ENCODE measurements around the gene APOL4. TPM values are rescaled to one million over a fixed set of nuclear protein-coding genes. Genes with fewer than 3 reads are reported as not detected.
"Not testable (repeated sequence)": the region's sequence is repeated elsewhere in the genome, so short reads cannot be mapped to it uniquely, and the experiment has no call there.

APOL4 gene
- total RNA-seq, 1 experiment from 2014 or later = not detected

DNA sequence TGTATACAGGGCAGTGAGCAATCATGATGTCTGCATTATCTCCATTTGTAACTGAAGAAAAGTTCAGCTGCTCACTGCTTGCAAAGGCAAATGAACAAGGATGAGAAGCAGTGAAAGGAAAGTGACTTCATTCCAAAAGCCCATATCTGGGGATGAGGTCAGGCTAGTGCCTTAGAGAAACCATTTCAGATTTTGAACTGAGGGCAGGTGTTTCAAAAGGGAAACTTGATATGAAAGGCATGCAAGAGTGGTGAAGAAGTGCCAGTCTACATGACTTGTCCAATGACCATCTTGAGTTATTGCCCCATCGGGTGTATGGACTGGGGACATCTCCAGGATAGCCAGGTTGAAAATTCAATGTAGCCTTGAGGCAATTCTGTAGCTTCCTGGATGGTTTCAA lies 7.3 kb upstream of the APOL4 start:
- DNase-seq (ENCODE audit: low read depth) = no peak

- DNase-seq (ENCODE audit: low read depth) = no peak
Observed at GRCh38 chr22:36208162-36208765, 6.7 kb upstream of the APOL4 start.

DNA sequence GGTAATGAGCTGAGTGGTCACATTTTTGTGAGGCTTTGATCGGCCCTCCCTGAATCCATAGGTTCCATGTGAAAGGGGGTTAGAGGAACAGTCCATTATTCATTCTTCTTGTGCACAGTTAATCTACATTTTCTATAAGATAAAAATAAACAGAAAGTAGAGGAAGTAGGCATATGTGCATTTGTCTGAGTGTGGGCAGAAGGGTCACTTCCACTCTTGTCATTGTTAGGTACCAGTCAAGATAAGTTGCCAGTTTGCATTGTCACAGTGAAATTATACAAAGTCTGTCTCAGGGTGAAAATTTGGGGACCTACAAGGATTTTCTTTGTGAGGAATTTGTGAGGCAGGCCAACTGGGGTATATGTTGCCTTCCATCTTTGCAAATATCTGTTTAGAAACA lies 4.6 kb upstream of the APOL4 start:
- no peak for DNase-seq (ENCODE audit: low read depth)

- not testable (repeated sequence) for DNase-seq (ENCODE audit: low read depth)
Observed at GRCh38 chr22:36205573-36205972, 4.0 kb upstream of the APOL4 start.

- DNase-seq (ENCODE audit: low read depth) = no peak
Observed at GRCh38 chr22:36204632-36205015, 3.0 kb upstream of the APOL4 start.

GRCh38 chr22:36204001-36204631 lies 2.5 kb upstream of the APOL4 start:
- DNase-seq (ENCODE audit: low read depth) = no peak

DNA sequence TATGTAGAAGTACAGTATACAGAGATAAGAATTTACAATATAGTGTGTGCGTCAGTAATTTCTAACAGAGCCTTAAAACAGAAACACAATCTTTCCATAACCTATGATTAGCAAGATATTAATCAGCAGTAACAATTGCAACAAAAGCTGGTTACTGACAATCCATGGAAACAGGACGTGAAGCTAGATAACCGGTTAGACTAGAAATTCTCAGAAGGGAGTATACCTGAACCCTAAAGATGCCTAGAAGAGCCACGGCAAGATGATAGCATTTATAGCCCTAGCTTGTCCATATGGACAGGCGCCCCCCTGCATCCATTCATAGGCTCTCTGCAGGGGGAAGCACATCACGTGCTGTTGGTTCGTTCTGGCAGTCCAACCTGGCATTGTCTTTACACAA lies 1.8 kb upstream of the APOL4 start:
- not testable (repeated sequence) for DNase-seq (ENCODE audit: low read depth)

- not testable (repeated sequence) for DNase-seq (ENCODE audit: low read depth)
Observed at GRCh38 chr22:36202906-36203305, 1.3 kb upstream of the APOL4 start.

DNA sequence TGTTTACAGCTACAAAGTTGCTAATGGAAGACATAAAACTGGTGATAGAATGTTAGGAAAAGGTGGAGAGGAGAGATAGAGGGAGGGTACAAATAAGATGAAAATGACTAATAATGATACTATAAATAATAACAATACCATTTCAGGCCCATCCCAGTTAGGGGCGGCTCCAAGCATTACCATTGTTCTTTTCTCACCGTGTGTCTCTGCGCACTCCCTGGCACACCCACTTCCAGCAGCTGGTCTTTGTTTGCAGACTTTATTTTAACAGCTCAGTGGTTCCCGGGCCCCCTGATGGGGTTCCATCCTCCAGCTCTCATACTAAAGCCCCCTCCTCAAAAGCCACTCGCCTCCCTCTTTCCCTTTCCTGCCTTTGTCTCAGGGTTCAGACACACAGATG lies 584 bp downstream of the APOL4 start:
- DNase-seq (ENCODE audit: low read depth) = not testable (repeated sequence)

GRCh38 chr22:36199001-36199551 lies 2.5 kb downstream of the APOL4 start:
- no peak for DNase-seq (ENCODE audit: low read depth)

GRCh38 chr22:36198536-36198935 lies 3.1 kb downstream of the APOL4 start:
- DNase-seq (ENCODE audit: low read depth) = no peak

- peak; percentile 29 for DNase-seq (ENCODE audit: low read depth)
Observed at GRCh38 chr22:36197514-36198146, 4.0 kb downstream of the APOL4 start.

DNA sequence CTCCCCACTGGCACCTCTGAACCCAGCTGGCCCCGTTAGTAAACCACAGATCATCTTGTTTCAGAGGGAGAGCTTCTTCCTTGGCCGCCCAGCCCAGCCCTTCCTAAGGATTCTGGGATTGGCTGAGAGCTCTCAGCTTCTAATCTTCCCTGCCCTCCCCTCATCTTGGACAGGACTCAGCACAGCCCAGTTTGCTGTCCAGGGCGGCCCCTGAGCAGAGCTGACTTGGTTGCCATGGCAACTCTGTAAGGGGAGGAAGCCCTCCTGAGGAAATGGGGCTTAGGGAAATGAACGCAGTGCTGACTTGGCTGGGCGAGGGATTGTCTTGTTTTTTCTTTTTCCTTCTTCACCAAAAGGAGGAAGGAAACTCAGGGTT lies 4.6 kb downstream of the APOL4 start:
- DNase-seq (ENCODE audit: low read depth) = peak; percentile 55

- DNase-seq (ENCODE audit: low read depth) = no peak
Observed at GRCh38 chr22:36196254-36197064, 5.2 kb downstream of the APOL4 start.

DNA sequence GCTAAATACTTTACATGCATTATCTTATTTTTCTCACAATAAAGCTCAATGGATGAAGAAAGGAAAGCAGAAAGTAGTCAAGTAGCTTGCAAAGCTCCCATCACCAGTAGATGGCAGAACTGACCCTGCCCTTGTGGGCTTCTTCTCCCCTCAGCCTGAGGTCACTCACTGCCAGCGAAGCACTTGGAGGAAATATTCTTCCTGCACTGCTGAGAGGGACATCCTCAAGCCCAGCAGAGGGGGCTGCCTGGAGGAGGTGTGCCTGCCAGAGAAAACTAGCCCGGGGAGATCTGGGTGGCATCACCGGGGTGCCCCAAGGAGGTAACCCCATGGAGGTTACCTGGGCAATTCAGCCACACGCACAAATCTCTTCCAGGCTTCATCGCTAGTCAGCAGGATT lies 6.6 kb downstream of the APOL4 start:
- DNase-seq (ENCODE audit: low read depth) = peak; percentile 73

- DNase-seq (ENCODE audit: low read depth) = no peak
Observed at GRCh38 chr22:36194385-36194784, 7.2 kb downstream of the APOL4 start.

DNA sequence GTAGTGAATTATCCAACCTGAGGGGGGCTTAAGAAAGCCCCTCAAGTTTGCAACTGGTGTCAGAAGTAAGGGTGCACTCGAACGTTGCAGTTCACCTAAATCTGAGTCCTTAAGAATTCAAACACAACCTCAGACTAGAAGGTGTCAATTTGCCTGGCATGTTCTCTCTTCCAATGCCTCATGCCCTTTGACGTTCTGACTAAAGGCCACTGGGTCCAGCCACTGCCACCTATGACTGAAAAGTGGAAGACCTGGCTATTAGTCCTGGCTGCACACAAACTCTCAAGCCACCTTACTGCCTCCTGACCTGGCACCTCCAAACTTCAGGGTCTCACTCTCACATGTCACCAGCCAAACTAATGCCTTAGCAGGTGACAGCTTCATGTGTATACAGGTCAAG lies 8.0 kb downstream of the APOL4 start:
- no peak for DNase-seq (ENCODE audit: low read depth)

DNA sequence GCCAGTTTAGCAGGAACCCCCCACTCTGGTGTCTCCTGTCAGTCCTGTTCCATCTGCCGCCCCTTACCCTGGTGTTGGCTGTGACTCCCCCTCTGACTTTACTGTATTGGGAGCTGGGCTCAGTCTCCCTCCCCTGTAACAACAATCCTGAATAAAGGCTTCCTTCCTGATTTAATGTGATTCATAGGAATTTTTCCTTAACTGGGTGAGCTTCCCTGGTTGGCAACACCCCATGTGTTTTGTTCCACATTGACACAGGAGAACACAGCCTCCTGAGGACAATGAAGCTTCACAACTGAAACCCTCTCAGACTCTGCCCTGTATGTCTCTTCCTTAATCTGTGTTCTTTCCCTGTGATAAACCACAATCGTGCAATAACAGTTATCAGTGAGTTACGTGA lies 8.4 kb downstream of the APOL4 start:
- no peak for DNase-seq (ENCODE audit: low read depth)

DNA sequence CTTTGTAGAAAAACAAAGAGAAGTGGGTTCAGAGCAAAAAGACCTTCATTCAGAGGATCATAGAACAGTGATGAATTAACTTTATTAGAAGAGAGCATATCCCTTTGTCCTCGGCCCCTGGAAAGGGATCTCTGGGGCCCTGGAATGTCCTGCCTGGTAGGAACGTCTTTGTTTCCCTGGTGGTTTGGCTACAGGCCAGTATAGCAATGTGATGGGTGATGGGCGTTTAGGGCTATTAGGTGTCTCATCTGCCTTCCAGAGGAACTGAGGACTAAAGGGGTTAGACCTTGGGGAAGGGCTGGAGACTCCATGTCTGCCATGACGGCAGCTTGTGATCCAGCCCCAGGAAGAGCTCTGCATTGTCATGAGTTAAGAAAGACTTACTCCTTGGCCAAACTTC lies 9.1 kb downstream of the APOL4 start:
- no peak for DNase-seq (ENCODE audit: low read depth)

DNA sequence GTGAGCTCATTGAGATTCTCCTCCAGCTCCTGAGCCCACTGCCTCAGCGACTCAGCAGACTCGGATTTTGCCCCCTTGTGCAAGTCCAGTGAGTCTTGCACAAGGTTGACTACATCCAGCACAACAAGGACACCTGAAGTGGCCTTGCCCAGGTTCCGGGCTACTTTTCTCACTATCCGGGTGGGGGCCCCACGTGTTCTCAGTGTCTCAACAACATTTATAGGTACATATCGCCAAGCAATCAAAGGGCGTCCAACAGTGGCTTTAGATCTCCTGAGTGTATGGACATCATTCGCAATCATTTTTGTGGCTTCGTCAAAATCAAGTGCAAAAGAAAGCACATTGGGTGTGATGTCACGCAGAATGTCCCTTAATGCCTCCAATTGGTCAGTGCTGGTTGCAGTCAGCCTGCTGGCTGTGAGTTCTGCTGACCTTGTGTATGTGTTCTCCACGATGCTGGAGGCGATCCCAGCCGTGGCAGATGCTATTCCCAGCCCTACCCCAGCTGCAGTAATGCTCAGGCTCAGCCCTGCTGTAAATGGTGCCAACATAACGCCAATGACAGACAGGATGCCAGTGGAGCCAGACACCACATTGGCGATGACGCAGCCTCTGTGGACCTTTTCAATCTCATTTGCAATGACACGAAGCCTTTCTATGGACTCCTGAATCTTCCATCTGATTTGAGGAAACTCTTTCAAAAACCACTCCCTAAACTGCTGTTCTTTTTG lies 10.3 kb downstream of the APOL4 start:
- no peak for DNase-seq (ENCODE audit: low read depth)

DNA sequence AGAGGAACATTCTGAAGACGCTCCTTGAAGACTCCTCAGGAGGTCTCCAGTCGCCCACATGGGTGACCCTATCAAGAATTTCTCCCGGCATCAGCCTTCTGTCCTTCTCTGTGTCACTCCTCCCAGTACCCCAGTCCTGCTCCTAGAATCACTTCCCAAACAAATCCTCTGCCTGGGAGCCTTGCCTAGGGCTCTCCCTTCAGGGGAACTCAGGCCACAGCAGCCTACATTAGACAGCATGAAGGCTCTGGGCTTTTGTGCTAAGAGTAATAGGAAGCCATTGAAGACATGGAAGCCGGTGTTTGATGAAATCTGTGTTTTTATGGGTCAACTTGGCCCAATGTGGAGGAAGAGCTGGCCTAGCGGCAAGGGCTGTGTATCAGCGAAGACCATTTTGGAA lies 13.7 kb downstream of the APOL4 start:
- not testable (repeated sequence) for DNase-seq (ENCODE audit: low read depth)
